HG02678 (cell line): ENCODE results near the gene AAGAB.
"Not testable (repeated sequence)": the region's sequence is repeated elsewhere in the genome, so short reads cannot be mapped to it uniquely, and the experiment has no call there.

ENCODE experiments used
- ATAC-seq: cut with Tn5 transposase; IDR thresholded peaks from one replicate; pipeline ENCODE4 v1.9.1; 2021; ENCODE audit warnings: mild to moderate bottlenecking, moderate library complexity; ENCODE audit not compliant: unreplicated experiment

The AAGAB gene, protein sequence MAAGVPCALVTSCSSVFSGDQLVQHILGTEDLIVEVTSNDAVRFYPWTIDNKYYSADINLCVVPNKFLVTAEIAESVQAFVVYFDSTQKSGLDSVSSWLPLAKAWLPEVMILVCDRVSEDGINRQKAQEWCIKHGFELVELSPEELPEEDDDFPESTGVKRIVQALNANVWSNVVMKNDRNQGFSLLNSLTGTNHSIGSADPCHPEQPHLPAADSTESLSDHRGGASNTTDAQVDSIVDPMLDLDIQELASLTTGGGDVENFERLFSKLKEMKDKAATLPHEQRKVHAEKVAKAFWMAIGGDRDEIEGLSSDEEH

DNA sequence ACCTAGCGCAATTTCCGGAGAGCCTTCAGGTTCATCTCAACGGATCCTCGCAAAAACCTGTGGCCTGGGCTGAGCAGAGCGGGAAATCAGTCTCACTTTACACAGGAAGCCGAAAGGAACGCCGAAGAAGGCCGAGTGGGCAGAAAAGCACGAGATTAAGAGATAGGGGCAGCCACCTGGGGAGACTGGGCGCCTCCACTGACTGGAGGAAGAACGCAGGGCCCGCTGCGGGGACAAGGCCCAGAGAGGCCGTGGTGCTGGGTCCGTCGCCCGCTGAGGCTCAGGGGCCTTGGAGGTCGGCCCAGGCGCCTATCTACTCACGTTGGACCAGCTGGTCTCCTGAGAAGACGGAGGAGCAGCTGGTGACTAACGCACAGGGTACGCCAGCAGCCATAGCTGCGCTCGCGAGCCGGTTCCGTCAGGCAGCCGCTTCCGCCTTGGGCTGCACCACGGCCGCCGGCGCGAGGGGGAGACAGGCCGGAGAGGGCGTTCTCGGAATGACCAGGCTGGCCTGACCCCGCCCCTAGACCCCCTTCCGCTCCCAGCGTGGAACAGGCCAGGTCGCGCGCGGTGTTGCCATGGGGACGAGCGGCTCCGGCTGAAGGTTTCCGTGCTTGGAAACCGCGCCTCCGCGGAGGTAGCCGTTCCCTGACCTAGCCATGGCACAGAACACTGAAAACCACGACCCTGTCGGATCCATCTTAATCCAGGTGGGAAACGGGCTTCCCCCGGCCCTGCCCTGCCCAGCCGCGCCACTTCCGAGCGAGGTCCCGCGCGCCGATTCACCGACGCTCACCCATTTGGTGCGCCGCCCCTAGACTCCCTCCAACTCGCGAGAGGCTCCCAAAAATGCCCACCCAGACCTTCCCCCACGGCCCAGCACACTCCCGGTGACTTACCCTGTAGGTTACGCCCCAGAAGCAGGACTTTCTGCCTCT is at the start of gene AAGAB, which contains the start of gene IQCH:
TSS of gene AAGAB (minus strand) at position 424 of the 938 bp plus-strand sequence. CDS start at position 394, 30 bp downstream.
TSS of gene IQCH (plus strand) at position 549 of the 938 bp plus-strand sequence. CDS start at position 660, 111 bp downstream.
- peak; percentile 94 for ATAC-seq

DNA sequence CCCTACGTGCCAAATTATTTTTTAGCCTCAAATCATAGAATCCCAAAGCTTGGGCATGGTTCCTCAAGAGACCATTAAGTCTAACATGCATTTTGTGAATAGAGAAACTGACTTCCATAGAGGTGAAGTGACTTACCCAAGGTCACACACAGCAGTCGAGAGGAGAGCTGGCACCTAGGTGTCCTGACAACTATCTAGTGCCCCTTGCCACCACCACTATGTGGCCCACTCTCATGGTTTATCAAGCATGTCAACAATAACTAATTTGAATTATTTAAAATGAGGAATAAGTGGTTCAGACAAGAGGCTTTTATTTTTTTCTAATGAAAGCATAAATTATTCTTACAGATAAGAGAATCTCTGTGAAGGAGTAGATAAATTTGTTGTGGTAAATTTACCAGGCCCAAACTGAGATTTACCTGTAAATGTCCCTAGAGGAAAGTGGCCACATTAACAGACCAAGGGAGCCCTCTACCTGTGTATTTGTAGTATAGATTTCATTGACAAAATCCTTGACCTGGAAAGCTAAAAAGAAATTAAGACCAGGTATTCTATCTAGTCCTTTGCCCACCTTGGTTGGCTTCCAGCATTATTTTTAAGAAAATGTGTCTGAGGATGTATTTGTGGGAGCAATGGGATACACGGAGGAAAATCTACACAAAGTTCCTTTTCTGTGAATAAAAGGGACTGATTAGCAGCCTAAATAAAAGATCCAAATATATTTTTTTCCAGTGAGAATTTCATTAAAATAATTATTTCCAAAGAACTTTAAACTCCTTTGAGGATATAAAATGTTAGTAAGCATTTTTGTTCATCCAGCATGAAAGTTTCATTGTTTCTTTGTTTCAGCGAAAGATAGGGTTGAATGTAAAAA is 49.3 kb upstream of the AAGAB start:
- ATAC-seq = no peak

DNA sequence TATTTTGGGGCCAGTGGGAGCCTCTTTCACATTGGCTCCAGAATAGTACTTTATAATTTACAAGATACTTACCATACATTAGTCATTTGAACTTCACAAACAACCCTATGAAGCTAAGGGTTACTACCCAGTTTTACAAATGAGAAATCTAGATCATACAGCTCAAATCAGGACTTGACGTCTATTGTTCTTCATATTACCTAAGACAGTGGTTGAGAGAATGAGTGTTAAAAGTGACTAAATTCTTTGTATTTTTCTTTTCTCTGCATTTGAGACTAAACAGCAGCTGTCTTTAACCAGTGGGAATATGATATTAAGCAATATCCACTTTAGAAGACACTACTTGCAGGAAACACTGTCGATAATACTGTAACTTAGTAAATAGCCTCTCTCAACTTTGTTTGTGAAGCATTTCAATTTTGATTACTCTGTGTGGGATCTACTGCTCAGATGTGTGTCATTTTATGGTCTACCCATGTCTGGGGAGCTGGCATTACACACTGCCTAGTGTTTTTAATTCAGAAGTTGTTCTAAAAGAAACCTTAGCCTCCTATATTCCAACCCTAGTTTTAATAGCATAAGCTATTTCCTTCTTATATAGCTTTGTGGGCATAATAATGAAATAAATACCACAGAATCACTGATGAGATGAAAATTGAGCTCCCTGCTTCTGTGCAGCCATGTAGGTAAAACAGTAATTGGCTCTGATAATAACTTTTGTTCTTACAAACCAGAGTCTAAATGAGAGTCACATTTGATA is 46.0 kb upstream of the AAGAB start:
- ATAC-seq = no peak

DNA sequence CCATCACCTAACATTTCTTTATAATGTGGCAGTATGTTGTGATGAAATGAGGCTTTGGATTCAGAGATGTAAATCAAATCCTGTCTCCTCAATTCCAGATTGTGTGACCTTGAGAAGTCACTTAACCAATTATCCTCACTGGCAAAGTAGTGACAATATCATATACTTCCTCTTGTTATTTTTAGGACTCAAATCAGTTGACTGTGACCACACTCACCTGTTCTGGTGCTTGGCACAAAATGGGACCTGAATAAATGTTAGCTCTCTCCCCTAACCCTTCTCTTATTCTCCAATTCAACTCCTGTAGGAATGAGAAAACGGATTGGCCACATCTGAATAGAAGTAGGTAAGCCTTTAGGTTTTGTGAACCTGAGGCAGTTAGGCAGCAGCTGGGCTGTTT is 42.2 kb upstream of the AAGAB start:
- ATAC-seq = no peak

DNA sequence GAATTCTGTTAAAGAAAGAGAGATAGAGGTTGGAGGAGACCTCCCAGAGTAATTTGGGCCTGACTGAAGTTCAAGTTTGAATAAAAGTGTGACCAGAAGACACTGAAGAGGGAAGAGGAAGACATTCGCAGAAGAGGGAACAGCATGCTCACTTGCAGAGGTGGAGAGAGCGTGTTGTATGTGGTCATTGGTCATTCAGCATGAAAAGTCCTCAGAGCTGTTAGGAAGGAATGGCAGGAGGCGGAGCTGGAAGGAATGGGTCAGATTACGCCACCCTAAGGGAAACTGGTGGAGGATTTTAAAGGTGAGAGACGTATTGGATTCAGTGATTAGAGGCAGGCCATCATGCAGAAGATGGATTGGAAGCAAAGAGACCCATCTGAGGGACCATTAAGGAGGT is 41.7 kb upstream of the AAGAB start:
- no peak for ATAC-seq

DNA sequence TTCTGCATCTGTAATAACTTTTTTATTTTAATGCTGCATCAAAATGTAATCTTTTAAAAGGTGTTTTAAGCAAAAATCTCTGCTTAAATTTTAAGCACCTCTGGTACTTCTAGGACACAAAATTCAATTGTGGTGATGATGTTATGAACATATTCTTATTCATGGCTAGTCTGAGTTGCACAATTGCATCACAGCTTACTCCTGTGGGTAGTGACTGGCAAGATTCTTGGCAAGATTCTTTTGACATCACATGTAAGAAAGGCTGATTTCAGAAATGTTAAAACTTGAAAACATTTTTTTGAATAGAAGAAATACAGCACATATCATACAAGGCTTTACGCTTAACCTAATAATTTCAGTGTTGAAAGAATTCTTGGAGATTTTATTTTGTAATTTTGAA is 35.9 kb upstream of the AAGAB start:
- ATAC-seq = no peak

DNA sequence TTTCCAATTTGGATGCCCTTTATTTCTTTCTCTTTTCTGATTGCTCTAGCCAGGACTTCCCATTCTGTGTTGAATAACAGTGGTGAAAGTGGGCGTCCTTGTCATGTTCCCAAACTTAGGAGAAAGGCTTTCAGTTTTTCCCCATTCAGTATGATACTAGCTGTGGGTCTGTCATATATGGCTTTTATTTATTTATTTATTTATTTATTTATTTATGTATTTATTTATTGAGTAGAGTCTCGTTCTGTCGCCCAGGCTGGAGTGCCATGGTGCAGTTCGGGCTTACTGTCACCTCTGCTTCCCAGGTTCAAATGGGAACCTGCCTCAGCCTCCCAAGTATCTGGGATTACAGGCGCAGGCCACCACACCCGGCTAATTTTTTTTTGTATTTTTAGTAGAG is 31.9 kb upstream of the AAGAB start:
- not testable (repeated sequence) for ATAC-seq

DNA sequence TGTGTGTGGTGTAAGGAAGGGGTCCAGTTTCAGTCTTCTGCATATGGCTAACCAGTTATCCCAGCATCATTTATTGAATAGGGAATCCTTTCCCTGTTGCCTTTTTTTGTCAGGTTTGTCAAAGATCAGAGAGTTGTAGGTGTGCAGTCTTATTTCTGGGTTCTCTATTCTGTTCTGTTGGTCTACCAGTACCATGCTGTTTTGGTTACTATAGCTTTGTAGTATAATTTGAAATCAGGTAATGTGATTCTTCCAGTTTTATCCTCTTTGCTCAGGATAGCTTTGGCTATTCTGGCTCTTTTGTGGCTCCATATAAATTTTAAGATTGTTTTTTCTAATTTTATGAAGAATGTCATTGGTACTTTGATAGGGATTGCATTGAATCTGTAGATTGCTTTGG is 31.2 kb upstream of the AAGAB start:
- ATAC-seq = not testable (repeated sequence)

DNA sequence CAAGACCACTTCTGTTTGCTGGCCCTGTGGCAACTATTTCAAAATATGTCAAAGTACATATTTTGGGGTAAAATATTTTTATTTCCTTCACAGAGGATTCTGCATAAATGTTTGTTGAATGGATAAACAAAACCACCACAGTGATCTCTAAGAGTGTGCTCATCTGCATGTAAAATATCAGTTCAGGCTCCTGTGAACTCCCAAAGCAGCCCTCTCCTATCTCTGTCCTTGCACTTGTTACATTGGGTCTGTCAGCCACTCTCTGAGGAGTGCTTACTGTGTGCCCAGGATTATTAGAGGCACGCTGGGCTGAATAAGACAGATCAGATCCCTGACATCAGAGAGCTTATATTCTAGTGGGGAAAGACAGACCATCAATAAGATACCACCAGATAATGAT is 27.3 kb upstream of the AAGAB start:
- ATAC-seq = no peak

DNA sequence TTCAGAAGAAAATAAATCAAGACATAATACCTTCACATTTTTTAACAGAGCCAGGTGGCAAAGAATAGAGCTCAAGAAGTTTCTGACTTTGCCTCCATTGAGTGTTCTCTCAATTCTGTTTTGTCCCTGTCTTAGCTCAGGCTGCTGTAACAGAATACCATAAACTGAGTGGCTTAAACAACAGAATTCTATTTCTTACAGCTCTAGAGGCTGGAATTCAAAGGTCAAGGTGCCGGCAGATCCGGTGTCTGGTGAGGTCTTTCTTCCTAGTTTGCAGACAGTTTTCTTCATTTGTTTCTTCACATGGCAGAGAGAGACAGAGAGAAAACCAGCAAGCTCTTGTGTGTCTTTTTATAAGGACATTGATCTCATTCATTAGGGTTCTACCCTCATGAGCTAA is 25.8 kb upstream of the AAGAB start:
- no peak for ATAC-seq

DNA sequence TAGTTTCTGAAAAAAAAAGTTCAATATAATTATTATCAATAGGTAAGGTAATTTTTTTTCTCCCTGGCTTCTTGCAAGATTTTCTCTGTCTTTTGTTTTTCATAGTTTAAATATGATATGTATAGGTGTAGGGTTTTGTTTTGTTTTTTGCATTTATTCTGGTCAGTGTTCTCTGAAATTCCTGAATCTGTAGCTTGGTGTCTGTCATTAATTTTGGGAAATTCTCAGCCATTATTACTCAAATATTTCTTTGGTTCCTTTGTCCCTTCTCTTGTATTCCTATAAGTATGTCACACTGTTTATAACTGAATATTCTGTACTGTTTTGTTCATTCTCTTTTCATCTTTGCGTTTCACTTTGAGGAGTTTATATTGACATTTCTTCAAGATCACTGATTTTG is 22.2 kb upstream of the AAGAB start:
- ATAC-seq = no peak

DNA sequence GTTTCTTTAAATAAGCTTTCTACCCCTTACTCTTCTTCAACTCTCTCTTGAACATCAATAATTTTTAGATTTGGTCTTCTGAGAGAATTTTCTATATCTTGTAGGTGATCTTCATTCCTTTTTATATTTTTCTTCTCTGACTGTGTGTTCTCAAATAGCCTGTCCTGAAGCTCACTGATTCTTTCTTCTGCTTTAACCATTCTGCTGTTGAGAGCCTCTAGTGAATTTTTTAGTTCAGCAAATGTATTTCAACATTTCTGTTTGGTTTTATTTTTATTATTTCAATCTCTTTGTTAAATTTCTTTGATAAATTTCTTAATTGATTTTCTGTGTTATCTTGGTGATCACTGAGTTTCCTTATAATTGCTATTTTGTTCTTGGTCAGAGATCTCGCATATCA is 19.8 kb upstream of the AAGAB start:
- no peak for ATAC-seq

DNA sequence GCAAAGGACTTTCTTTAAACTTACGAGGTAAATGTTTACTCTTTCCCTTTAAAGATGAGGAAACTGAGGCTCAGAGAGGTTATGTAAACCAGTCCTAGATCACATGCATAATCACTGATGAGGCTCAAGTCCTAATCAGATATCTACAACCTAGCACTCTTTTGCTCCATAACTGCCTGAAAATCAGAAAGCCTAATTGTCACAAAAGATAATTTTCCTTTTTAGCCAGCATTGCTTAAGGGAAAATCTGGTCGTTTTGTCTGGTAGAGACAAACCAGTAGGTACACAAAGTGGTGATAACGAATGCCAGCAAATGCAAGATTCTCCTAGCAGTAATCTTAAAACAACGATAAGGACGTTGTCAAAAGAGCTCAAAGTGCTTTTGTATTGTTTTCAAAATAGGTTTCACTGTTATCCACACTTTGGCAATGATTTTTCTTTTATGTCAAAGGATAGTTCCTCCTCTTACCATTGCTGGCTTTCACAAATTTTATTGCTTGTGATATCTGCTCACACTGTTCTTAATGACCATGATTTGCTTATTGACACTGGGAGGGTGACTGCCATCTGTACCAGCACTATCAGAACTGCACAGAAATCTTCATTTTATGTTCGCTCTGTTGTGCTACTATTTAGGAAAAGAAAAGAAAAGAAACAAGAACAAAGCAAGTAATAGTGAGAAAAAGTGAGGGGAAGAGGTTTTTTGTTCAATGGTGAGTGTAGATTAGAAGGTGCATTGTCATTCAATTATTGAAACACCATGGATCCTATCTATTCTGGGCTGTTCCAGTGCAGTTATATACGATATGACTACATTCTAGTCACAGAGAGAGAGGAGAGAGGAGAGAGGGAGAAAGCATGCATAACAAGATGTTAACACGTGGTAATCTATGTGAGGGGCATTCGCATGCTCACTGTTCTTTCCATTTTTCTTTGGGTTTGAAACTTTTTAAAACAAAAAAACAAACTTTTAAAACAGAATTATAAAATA is 13.8 kb upstream of the AAGAB start:
- no peak for ATAC-seq

DNA sequence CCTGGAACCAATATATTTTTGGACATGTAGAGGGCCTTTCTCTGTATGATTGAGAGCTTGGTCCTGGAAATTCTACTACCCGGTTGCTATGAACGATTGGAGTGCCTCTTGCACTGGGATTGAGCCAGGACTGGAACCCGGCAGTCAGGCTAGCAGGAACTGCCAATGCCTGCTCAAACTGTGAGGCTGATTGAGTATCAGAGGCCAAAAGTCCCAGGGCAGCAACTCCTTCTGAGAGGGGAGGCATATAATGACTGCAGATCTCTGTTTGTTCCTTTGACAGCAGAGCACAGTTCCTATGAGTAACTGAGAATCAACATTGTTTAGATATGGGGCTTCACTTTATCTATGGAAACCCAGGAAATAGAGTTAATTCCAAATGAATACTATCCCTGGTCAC is 13.0 kb upstream of the AAGAB start:
- ATAC-seq = no peak

DNA sequence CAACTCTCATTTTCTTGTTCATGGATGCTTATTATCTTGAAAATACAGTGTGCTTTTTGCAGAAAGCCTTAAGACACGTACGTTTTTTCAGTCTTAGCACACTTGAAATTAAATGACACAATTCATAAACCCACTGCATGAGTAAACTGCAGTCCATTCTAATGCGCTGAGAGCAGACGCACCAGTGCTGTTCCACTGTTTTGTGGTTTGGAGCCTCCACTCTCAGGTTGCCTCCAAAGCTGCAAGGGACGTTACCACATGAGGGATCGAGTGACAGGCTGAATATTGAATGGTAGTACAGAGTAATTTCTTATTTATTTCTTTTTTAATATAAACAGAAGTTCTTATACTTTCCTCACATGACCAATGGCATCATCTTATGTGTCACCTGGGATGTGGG is 12.4 kb upstream of the AAGAB start:
- no peak for ATAC-seq

DNA sequence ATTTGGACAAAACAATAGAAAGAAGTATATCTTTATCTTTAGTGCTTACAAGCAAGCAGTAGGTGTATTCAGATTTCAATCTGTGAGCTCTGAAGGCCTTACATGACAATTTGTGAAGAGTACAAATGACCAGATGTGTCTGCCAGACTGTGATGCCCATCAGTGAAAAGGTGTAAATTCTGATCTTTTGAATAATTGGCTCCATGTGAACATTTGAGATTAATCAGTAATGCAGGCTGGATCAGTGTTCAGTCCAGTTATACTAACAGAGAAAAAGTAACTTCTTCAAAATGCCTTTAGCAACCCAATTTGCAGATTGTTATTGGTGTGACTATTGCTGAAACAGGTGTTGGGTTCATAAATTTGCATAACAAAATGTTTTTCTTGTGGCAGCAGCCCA is 5.3 kb upstream of the AAGAB start:
- ATAC-seq = no peak

DNA sequence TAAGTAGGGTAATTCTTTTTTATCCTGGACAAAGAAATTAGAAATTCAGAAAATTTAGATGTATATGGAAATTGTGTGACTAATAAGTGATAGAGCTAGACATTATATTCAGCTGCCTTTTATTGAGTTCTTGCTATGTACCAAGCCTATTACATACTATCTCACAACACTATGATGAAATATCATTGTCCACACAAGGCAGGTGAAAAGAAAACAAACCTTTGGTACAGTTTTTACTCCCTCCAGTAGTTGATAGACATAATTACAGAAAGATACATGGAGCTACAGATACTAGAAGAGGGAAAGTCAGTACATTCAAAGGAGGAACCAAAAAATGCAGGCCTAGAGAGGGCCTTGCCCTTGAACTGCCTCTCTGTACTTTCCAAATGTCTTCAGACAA is 4.9 kb upstream of the AAGAB start:
- no peak for ATAC-seq

DNA sequence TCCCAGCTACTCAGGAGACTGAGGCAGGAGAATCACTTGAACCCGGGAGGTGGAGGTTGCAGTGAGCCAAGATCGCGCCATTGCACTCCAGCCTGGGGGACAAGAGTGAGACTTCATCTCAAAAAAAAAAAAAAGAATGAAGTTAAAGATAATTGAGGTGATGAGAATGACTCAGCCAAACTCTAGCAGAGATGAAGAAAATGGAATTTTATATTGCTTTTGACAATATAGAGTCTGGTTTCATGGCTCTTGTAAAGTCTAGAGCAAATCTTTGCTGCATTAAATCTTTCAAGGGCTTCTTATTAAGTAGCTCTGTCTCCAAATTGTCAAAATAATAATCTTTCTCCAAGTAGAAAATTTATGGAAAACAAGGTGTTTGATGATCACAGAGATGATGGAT is 4.0 kb upstream of the AAGAB start:
- ATAC-seq = not testable (repeated sequence)

DNA sequence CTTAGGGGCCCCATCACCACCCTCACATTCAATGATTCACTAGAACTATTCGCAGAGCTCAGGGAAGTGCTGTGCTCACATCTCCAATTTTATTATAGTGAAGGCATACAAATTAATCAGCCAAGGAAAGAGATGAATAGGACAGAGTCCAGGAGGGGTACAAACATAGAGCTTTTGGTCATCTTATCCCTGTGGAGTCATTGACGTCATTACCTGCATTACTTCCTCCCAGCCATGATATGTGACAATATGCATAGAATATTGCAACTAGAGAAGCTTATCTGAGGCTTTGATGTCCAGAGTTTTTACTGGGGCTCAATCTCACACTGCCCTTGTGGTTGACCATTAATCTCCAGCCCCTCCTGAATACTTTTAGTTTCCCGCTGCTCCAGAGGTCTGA is 1.6 kb upstream of the AAGAB start:
- no peak for ATAC-seq
